ENCODE results near the gene DOCK11. TPM values are rescaled to one million over a fixed set of nuclear protein-coding genes. Genes with fewer than 3 reads are reported as not detected.

The DOCK11 gene
- total and polyA plus RNA-seq, 10 of the 15 experiments (the other 5 are each of a cell fraction or from before 2014, with no cell fraction given) = 16.3 to 30.7 (median 19.8) TPM

DNA sequence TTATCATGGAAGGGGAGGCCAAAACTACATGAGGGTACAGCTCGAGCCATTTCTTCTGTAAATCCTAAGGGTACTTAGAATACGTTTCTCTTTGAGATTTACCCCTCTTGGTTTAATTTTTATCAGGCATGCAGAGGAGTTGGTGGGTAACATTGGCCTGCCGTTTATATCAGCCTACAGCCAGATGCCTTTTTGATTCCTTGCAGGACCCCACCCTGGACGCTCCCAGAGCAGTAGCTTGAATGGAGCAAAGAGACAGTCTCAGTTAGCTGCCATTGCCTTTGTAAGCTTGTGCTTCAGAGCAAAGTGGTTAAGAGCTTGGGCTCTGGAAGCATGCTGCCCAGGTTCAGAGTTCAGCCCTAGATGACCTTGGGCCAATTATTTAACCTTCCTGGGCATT, 9.0 kb downstream of the DOCK11 start:
- ATAC-seq = no peak

More for the DNA sequence above, 9.0 kb downstream of the DOCK11 start:
- no peaks in the 10 kb centered on the region for H4K20me1 ChIP-seq (ENCODE audit: control insufficient read depth, insufficient read depth)
- no peak overlapping the region for H3K4me2 ChIP-seq (ENCODE audit: control insufficient read depth, insufficient read depth)
- no peak for FAIRE-seq
- no peak overlapping the region for H3K27ac ChIP-seq (ENCODE audit: control insufficient read depth, insufficient read depth)
- ChIA-PET SMC1A (ENCODE audit: uncharacterized antibody, unreplicated experiment) (interaction anchor here (1.0 kb wide), 1 partner anchor 9 kb away, joined by 3 read pairs; no protein-coding TSS in a partner anchor), CTCF (no interaction called here), POLR2A (no interaction called here), RAD21 (ENCODE audit: unreplicated experiment) (no interaction called here)
- H2AFZ ChIP-seq (ENCODE audit: control insufficient read depth, low read depth, low read length) = no peak overlapping the region
- no peaks in the 10 kb centered on the region for H3K36me3 ChIP-seq (ENCODE audit: control insufficient read depth in 2 of 2, insufficient read depth in 2 of 2, low read length in 1 of 2)
- DNase-seq (ENCODE audit: low read depth, low spot score) = no peak
- no peaks in the 10 kb centered on the region for H3K9me3 ChIP-seq (replicated peaks; ENCODE audit: control insufficient read depth, insufficient read depth, low read length)
- in situ Hi-C loops (cut with MboI) = no loop called here
- H3K9ac ChIP-seq (ENCODE audit: control insufficient read depth, insufficient read depth, low read length) = no peak overlapping the region
- no TSS peak for BruUV-seq (replicated peaks)
- WGBS (ENCODE audit: insufficient coverage, insufficient replicate concordance, low lambda C conversion rate, missing lambda C conversion rate) = 50% methylated on average over 4 of the region's 4 CpGs
- intact Hi-C loops (cut with micrococcal nuclease; ENCODE audit: unreplicated experiment) = no loop called here
- no peaks in the 10 kb centered on the region for H3K27me3 ChIP-seq (replicated peaks in 1 of 2; ENCODE audit: control insufficient read depth in 2 of 2, insufficient read depth in 2 of 2, low read length in 1 of 2)
- H3K4me3 ChIP-seq = no peak overlapping the region
- peaks cover 5% of the 10 kb centered on the region for H3K79me2 ChIP-seq (ENCODE audit: control insufficient read depth, insufficient read depth, low read length)
- no peak for TF ChIP-seq IRF3 (IDR thresholded peaks at IDR 0.05)
- no peak for TF ChIP-seq HDAC2 (IDR thresholded peaks at IDR 0.05)
- TF ChIP-seq JUNB (IDR thresholded peaks at IDR 0.05) = no peak
- TF ChIP-seq SIN3A (IDR thresholded peaks at IDR 0.05; ENCODE audit: low read depth, low read length) = no peak
- no peak for TF ChIP-seq NFIC (IDR thresholded peaks at IDR 0.05; ENCODE audit: low read depth, low read length)
- TF ChIP-seq ATF2 (IDR thresholded peaks at IDR 0.05; ENCODE audit: low read length) = no peak
- H3K4me1 ChIP-seq (ENCODE audit: control insufficient read depth, insufficient read depth, low read length) = peaks cover 3% of the 10 kb centered on the region; the same call in 1 of the 2 replicates
